HG03520 (cell line): ENCODE measurements around the gene INO80E.
"Not testable (repeated sequence)": the region's sequence is repeated elsewhere in the genome, so short reads cannot be mapped to it uniquely, and the experiment has no call there.

ENCODE experiments used
- ATAC-seq: cut with Tn5 transposase; IDR thresholded peaks from one replicate; pipeline ENCODE4 v1.9.1; 2021; ENCODE audit warnings: mild to moderate bottlenecking, moderate library complexity; ENCODE audit not compliant: unreplicated experiment

INO80E gene

DNA sequence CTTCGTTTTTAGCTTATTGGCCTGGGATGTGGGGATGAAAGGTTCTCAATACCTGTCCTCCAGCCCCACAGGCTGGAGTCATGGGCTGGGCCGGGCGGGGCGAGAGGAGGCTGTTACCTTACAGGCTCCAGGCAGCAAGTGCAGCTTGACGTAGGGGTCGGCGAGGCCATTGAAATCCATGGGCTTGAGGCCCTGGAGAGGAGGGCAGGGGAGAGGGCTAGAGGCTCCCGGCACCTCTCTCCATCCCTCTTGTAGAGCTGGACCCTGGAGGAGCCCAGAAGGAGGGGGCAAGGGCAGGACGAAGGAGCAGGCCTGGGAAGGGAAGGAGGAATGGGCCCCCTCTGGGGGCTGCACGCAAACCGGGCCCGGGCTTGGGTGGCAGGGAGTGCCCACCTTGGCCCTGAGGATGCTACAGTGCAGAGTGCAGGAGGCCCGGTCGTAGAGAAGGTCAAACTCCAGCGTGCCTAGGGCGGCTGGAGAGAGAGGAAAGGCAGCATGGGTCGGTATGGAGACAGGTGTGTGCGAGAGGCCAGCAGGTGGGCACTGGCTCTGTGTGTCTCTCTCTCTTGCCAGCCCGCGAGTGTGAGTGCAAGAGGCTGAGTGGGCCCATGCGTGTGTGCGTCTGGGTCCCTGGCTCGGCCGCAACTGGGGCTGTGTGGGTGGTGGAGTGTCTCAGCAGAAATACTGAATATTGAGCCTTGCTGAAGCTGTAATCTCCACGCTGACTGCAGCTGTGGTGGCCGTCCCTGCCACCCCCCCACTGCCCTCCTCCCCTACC lies 13.2 kb downstream of the INO80E start:
- no peak for ATAC-seq

DNA sequence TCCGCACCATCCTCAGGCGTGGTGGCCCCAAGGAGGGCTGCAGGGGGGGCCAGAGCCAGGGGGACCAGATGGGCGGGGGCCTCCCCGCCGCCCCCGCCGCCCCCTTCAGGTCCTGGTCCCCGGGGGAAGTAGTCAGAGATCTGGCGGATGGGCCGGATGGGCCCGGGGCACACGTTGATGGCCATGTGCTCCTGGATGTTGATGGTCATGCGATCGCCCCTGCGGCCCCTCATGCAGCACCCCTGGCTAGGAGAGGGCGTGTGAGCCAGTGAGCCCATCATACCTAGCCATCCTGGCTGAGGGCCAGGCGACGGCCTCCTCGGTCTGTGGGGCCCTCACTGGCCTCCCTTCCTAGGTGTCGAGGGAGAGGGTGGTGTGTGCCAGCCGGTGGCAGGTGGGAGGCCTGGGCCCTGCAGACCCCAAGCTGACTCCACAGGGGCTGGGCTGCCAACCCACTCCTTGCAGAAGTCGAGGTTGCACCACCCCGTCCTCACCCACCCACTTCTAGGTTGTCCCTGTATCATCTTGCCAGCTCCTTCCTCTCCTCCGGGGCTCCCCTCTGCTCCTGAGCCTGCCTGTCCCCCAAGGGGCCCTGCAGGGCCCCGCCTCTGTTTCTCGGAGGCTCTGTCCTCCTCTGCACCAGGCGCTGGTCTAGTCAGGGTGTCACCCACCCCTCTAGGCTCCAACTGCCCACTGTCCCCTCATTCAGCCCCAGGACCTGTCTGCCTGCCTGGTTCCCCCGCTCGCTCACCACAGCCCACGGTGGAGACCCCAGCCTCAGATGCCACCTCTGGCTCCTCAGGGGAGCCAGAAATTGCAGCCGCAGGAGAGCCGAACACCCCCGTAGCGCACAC lies 14.2 kb downstream of the INO80E start:
- no peak for ATAC-seq

DNA sequence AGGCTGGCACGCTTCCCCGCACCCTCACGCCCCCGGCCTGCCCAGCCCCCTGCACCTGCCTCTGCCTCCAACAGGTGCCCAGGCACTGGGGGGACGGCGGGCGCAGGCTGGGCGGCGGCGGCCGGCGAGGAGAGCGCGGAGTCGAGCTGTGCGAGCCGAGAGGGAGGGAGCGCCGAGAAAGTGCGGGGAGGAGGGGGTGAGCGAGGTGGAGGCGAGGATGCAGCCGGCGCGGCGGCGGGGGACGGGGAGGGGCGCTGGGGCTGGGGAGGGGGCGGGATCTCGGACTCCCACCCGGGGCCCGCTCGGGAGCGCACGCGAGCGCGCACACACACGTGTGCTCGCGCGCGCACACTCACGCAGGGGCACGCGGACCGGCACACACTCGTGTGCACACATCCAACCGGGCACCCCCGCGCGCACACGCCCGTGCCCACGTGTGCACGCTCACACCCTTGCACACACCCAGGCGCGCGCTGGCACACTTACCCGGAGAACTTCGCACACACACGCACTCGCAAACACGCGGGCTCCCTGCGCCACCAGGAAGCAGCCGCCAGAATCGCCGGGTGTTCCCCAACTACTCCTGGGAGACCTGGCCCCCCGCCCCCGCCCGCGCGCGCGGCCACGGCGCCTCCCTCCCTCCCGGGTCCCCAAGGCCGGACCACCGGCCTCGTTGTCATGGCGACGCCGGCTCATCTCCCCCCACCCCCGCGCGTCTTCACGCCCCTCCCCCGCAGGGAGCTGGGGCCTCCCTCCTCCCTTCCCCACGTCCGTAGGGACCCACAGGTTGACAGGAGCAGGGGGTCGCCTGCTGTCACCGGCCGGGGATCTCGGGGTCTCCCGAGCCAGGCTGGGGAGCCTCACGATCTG lies 15.0 kb downstream of the INO80E start, which contains the start of gene DOC2A:
Gene DOC2A, minus strand, starts transcription at position 184 of the 870 bp plus-strand sequence. CDS start 805 bp downstream, outside the sequence.
- ATAC-seq: no peak

DNA sequence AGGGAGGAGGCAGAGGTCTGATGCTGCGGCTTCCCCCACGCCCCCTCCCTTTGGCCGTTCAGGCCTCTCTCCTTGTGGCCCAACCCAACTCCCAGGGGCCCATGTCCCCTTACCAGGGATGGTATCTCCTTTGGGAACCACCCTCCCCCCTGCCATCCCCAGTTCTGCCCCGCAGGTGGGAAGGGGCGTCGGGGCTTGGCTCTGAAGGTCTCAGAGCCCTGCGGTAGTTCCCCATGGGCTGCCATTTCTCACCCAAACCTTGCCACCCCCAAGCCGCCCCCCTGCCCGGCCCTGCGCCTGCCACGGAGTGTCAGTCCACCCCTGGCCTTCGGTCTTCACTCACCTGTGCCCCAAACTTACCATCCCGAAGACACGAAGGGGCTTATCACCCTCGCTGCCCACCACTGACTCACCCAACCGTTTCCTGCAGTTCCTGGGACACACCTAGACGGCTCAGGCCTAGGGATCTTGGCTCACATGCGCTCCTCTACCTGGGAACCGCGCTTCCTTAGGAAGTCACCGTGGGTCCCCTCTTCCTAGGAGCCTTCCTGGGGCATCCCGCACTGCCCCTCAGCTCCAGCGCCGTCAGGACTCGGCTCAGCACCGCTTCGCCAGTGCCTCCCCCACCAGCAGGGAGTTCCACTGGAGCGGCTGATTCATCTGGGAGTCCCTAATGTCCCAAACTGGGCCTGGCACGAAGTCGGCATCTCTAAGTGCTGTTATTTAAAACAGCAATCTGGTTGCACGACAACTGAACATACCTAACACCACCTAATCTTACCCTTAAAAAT lies 15.9 kb downstream of the INO80E start:
- ATAC-seq: no peak

DNA sequence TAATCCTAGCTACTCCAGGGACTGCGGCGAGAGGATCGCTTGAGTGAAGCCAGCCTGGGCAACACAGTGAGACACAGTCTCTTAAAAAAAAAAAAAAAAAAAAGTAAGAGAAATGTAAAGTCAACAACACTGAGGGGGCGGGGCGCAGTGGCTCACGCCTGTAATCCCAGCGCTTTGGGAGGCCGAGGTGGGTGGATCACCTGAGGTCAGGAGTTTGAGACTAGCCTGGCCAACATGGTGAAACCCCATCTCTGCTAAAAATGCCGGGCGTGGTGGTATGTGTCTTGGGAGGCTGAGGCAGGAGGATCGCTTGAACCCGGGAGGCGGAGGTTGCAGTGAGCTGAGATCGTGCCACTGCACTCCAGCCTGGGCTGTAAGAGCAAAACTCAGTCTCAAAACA lies 16.6 kb downstream of the INO80E start:
- not testable (repeated sequence) for ATAC-seq

DNA sequence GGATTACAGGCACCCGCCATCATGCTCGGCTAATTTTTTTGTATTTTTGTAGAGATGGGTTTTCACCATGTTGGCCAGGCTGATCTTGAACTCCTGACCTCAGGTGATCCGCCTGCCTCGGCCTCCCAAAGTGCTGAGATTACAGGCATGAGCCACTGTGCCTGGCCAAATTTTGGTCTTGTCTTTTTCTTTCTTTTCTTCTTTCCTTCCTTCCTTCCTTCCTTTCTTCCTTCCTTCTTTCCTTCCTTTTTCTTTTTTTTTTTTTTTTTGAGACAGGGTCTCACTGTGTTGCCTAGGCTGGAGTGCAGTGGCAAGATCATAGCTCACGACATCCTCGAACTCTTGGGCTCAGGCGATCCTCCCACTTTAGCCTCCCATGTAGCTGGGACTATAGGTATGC lies 19.4 kb downstream of the INO80E start:
- ATAC-seq: not testable (repeated sequence)

DNA sequence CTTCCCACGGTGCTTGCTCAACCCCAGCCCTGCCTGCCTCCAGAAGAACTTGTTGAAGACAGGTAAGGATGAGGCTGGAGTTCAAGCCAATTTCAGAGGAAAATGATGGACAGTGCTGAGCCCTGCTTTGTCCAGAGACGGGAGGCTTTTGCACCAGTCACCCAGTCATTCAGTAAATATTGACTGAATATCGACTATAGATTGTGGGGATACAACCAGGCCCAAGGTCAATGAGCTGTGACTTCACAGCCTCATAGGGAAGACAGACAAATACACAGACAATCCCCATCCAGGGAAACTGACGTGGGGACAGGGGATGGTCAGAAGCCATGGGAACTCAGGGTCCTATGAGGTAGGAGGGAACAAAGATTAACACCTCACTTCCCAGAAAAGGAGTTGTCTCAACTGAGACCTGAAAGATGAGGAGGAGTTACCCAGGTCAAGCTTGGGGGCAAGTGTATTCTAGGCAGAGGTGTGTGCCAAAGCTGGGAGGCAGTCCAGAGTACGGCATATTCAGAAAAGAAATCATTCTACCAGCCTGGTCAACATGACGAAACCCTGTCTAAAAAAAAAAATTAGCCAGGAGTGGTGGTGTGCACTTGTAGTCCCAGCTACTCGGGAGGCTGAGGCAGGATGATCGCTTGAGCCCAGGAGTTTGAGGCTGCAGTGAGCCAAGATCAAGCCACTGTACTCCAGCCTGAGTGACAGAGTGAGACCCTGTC lies 20.7 kb downstream of the INO80E start:
- ATAC-seq: no peak

DNA sequence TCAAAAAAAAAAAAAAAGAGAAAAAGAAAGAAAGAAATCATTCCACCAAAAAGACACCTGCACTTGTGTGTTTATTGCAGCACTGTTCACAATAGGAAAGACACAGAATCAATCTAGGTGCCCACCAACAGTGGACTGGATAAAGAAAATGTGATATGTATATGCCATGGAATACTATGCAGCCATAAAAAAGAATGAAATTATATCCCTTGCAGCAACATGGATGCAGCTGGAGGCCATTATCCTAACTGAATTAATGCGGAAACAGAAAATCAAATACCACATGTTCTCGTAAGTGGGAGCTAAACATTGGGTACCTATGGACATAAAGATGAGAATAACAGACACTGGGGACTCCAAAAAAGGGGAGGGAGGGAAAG lies 21.2 kb downstream of the INO80E start:
- no peak for ATAC-seq

DNA sequence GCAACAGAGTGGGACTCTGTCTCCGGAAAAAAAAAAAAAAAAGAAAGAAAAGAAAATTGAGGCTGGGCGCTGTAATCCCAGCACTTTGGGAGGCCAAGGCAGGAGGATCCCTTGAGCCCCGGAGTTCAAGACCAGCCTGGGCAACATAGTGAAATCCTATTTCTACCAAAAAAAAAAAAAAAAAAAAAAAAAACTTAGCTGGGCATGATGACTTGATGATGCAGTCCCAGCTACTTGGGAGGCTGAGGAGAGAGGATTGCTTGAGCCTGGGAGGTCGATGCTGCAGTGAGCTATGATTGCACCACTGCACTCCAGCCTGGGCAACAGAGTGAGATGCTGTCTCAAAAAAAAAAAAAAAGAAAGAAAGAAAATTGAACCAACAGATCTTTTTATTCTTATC lies 21.9 kb downstream of the INO80E start:
- ATAC-seq: not testable (repeated sequence)

DNA sequence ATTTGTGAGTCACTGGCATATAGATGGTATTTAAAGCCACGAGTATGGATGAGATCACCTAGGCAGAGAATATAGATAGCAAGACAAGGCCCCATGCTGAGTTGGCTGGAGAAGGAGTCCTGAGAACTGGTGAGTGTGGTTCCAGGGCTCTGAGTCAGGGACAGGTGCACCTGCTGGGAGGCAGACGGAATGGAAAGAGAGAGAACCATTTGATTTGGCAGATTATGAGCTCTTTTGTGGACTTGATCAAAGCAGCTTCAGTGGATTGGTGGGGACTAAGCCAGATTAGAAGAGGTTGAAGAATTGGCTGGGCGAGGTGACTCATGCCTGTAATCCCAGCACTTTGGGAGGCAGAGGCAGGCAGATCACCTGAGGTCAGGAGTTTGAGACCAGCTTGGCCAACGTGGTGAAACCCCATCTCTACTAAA lies 22.7 kb downstream of the INO80E start:
- no peak for ATAC-seq

DNA sequence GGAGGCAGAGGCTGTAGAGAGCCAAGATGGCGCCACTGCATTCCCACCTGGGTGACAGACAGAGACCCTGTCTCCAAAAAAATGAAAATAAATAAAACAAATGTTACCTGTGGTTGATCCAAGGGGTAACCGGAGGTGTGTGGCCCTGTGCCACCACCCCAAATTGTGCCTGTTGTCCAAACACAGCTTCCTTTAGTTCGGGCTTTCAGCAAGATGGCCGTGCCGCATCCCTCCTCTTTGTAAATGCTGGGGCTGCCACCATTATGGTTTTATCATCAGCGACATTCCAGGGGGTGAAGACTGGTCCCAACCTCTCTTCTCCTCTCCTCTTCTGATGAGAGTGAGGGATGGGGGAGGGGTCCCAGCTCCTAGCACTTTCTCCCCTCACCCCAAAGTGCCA lies 26.8 kb downstream of the INO80E start, which contains the start of gene C16orf92:
Gene C16orf92, plus strand, starts transcription at position 312 of the 400 bp plus-strand sequence. CDS start 143 bp downstream, outside the sequence.
- ATAC-seq: no peak

DNA sequence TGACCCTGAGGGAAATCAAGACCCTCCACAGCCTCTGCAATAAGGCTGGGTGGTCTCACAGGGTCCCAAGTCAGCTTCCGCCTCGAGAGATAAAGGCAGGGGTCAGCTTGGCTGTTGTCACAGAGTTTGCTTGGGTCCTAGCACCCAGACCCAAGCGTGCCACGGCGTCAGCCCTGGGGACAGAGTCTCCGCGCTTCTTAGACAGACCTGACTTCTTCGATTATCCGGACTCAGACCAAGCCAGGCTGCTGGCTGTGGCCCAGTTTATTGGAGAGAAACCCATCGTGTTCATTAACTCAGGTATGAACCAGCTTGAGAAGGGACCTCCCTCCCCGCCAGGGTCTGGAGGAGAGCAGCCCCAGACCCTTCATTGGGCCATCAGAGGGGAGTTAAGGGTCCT lies 27.5 kb downstream of the INO80E start:
- no peak for ATAC-seq

DNA sequence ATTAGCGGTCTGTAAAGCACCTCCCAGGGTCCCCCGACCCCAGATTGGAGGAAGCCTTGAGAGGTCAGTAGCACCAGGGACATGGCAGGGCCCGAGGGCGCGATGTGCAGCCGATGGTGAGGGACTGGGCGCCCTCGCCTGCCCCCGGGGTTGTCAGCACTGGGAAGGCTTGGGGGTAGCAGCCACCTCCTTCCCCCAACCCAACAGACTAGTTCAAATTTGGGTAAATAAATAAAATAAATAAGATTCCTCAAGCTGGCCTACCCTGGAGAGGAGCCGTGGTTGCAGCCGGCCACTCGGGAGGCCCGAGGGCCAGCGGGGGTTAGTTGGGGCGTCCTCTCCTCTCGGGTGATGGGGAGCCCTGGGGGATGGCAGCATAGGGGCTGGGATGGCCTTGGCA lies 28.4 kb downstream of the INO80E start:
- no peak for ATAC-seq

DNA sequence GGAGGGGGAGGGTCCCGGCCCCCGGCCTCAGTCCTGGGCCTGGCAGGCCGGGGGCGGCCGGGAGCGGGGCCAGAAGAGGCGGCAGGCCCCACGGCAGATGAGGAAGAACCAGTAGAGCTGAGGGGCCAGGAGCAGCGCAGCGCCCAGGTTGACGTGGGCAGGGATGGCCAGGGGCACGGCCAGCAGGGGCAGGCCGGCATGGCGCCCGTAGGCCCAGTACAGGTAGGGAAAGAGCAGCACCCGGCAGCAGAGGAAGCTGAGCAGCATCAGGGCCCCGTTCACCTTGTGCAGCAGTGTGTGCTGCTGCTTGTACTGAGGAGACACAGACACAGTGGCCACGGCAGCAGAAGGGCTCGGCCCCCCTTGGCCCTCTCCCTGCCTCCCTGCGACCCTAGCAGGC lies 29.1 kb downstream of the INO80E start:
- ATAC-seq: no peak

DNA sequence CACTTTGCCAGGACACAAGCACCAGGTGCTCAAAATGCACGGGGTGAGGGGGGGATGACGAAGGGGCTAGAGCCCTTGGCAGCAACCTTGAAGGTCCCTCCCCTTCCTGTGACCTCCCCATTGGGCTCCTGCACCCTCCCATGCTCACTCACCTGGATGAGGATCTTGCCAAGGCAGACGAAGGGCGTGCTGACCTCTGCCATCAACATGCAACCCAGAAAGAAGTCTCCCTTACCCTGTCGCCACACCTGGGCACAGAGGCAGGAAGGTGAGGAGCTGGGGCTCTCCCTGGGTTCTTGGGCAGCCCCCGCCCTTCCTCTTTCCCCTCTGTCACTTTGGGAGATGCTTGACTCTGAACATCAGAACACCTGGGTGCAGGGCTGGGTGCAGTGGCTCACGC lies 29.5 kb downstream of the INO80E start:
- ATAC-seq: no peak

DNA sequence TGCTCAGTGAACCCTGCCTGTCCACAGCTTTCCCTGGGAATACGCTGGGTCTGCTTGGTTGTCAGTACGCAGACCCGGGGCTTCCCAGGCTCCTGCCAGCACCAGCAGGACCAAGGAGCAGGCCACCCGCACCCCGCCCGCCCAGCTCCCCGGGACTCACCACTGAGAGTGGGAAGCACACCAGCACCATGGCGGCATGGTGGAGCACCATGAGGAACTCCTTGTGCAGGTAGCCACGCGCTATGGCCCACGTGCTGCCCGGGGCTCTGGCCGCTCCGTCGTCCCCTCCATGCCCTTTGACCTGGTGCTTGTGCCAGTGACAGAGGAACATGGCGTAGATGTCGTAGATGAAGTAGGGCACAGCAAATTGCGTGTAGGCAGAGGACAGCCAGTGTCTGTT lies 30.4 kb downstream of the INO80E start:
- ATAC-seq: no peak

DNA sequence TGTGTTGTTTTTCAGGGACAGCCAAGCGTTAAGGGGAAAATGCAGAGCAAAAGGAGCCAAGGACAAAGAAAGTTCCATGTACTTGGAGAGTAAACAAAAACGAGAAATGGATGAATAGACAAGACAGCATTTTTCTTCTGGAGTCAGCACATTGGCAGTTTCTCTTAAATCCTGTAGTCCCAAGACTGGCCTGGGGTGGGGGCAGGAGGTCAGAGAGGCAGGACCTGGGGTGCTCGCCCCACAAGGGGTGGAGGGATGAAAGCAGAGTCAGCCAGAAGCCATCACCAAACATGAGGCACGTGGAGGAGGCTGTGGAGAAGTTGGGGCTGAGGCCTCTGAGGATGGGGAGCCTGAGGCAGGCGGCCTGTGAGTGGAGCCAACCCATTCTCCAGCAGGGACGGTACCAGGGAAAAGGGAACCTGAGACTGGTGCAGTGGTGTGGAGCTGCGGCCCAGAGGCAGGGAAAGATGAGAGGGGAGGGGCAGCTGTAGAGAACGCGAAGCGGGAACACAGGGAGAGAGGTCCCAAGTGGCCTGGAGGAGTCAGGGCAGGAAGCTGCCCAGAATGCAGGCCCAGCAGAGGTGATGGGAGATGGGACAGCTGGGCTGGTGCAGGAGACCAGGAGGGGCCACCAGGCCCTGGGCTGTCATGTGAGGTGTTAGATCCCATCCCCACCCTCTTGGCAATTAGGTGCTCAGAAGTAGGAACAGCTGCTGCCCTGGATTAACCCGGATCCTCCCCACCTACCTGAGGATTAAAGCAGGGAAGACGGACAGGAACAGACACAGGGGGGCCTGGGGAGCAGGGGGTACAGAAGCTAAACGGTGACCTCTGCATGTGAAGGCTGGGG lies 31.8 kb downstream of the INO80E start:
- ATAC-seq: no peak

DNA sequence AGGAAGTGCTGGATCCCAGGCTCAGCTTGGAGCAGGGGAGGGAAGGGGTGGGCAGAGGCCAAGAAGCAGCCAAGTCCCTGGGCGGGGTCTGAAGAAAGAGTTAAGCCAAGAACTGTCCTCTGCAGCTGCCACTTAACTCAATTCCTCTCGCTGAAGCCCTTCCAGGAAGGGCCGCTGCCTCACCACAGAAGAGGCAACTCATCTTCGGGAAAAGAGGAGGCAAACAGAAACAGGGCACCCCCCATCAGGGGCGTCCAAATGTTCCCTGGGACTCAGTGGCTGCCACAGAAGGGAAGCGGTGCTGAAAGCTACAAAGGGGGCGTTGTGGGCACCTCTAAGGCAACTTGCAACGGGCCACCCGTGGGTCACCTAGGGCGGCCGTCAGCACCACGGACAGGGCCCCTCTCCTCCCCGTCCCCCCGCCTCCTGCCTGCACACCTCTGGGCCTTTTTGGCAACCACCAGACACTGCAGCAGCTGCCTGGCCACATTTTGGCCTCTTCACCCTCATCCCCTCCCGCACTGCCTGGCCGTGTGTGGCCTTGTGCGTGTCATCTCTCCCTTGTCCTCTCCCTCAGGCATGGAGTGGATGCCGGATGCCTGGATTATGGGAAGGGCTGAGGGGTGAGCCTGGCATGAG lies 32.5 kb downstream of the INO80E start:
- no peak for ATAC-seq
